ENCODE measurements around the gene ABAT. TPM values are rescaled to one million over a fixed set of nuclear protein-coding genes. Genes with fewer than 3 reads are reported as not detected.

ABAT gene
- total and polyA plus RNA-seq, 2 donors from 2014 or later, result 9.6 to 34.0 TPM

DNA sequence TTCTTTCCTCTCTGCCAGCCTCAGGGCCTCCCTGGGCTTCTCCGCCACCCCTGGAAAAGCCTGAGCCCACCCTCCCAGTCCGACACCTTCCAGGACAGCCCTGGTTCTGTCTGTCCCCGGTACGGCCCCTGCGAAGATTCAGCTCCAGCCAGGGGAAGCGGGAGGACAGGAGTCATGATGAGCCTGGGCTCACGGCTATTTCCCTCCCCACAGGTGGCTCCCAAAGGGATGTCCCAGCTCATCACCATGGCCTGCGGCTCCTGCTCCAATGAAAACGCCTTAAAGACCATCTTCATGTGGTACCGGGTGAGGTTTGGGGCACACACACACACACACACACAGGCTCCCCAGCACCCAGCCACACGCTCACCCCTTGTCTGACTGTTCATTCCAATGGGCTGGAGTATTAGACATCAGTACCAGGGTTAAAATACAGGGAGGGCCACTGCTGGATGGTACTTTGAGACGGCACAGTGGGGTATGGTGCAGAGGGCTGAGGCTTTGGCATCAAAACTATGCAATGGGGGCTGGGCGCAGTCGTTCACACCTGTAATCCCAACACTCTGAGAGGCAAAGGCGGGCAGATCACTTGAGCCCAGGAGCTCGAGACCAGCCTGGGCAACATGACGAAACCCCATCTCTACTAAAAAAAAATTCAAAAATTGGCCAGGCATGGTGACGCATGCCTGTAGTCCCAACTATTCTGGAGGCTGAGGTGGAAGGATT is 90.3 kb downstream of the ABAT start:
- intact Hi-C loops (cut with DNase I), result no loop called here
- H3K9me3 ChIP-seq (ENCODE audit: control insufficient read depth in 2 of 3, insufficient read depth in 1 of 3, low read length in 3 of 3), result no peaks in the 10 kb centered on the region
- H3K4me3 ChIP-seq (ENCODE audit: low read length in 3 of 3), result no peak overlapping the region
- no peak overlapping the region for H3K27ac ChIP-seq (ENCODE audit: low read depth in 2 of 2, low read length in 2 of 2)
- no peak for FAIRE-seq
- no peak for TF ChIP-seq CTCF (IDR thresholded peaks at IDR 0.05; ENCODE audit: borderline replicate concordance, extremely low read depth, insufficient read depth)
- H3K27me3 ChIP-seq (ENCODE audit: control insufficient read depth, insufficient read depth, low read length), result no peaks in the 10 kb centered on the region
- DNase-seq, result no peak
- no peak overlapping the region for H3K9ac ChIP-seq (ENCODE audit: low read length in 3 of 3)
- no peaks in the 10 kb centered on the region for H3K4me1 ChIP-seq (ENCODE audit: control insufficient read depth in 2 of 3, insufficient read depth in 2 of 3, low read depth in 1 of 3, low read length in 3 of 3)
- peaks cover 0 to 18% (median 8%) of the 10 kb centered on the region in 3 donors for H3K36me3 ChIP-seq (ENCODE audit: control insufficient read depth in 2 of 3, insufficient read depth in 3 of 3, low read length in 3 of 3)

DNA sequence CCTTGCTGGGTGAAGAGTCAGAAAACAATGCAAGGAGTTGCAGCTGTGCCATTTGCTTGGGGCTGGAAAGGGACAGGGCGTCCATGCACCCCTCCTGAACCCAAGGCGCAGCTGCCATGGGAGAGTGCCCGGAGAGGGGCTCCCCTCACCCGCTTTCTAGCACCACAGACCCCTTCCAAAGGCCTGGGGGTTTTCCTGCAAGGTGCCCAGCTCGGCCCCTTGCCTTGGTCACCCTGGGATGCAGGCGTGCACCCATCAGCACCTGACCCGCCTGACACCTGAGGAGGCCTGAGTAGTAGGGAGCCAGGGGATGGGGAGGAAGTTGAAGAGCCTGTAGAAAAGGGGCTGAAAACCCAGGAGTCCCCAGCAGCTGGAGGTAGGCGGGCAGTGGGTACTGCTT is 92.8 kb downstream of the ABAT start:
- intact Hi-C loops (cut with DNase I), result no loop called here
- Histone ChIP-seq H3K27ac (ENCODE audit: low read depth in 2 of 2, low read length in 2 of 2) (no peak overlapping the region), H3K4me3 (ENCODE audit: low read length in 3 of 3) (no peak overlapping the region), H3K9me3 (ENCODE audit: control insufficient read depth in 2 of 3, insufficient read depth in 1 of 3, low read length in 3 of 3) (no peaks in the 10 kb centered on the region), H3K4me1 (ENCODE audit: control insufficient read depth in 2 of 3, insufficient read depth in 2 of 3, low read depth in 1 of 3, low read length in 3 of 3) (no peaks in the 10 kb centered on the region), H3K9ac (ENCODE audit: low read length in 3 of 3) (no peak overlapping the region), H3K27me3 (ENCODE audit: control insufficient read depth, insufficient read depth, low read length) (no peaks in the 10 kb centered on the region), H3K36me3 (ENCODE audit: control insufficient read depth in 2 of 3, insufficient read depth in 3 of 3, low read length in 3 of 3) (peaks cover 0 to 22% (median 5%) of the 10 kb centered on the region in 3 donors)
- FAIRE-seq (no peak), DNase-seq (no peak)
- TF ChIP-seq CTCF (IDR thresholded peaks at IDR 0.05; ENCODE audit: borderline replicate concordance, extremely low read depth, insufficient read depth), result no peak

DNA sequence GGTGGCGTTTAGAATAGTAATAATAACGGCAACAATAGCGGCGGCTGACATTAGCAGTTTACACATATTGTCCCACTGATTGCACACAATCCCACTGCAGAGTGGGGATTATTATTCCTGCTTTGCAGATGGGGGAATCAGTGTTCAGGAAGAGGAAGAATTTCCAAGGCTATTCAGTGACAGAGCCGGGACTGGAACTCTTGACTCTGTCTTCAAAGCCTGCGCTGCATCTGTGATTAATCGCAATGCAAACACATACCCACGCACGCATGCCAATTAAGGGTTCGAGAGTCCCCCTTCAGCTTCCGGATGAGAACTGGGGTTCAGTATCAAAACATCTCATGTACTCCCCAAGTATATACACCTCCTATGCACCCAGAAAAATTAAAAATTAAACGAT is 93.9 kb downstream of the ABAT start:
- no peak overlapping the region for H3K27ac ChIP-seq (ENCODE audit: low read depth in 2 of 2, low read length in 2 of 2)
- TF ChIP-seq CTCF (IDR thresholded peaks at IDR 0.05; ENCODE audit: borderline replicate concordance, extremely low read depth, insufficient read depth), result no peak
- H3K36me3 ChIP-seq (ENCODE audit: control insufficient read depth in 2 of 3, insufficient read depth in 3 of 3, low read length in 3 of 3), result peaks cover 0 to 26% (median 8%) of the 10 kb centered on the region in 3 donors
- no peak overlapping the region for H3K4me3 ChIP-seq (ENCODE audit: low read length in 3 of 3)
- H3K27me3 ChIP-seq (ENCODE audit: control insufficient read depth, insufficient read depth, low read length), result no peaks in the 10 kb centered on the region
- DNase-seq, result no peak
- no peak overlapping the region for H3K9ac ChIP-seq (ENCODE audit: low read length in 3 of 3)
- H3K9me3 ChIP-seq (ENCODE audit: control insufficient read depth in 2 of 3, insufficient read depth in 1 of 3, low read length in 3 of 3), result no peaks in the 10 kb centered on the region
- H3K4me1 ChIP-seq (ENCODE audit: control insufficient read depth in 2 of 3, insufficient read depth in 2 of 3, low read depth in 1 of 3, low read length in 3 of 3), result no peaks in the 10 kb centered on the region
- no peak for FAIRE-seq
- intact Hi-C loops (cut with DNase I), result no loop called here
